ENCODE data around the gene RAB9B.

Gene RAB9B

DNA sequence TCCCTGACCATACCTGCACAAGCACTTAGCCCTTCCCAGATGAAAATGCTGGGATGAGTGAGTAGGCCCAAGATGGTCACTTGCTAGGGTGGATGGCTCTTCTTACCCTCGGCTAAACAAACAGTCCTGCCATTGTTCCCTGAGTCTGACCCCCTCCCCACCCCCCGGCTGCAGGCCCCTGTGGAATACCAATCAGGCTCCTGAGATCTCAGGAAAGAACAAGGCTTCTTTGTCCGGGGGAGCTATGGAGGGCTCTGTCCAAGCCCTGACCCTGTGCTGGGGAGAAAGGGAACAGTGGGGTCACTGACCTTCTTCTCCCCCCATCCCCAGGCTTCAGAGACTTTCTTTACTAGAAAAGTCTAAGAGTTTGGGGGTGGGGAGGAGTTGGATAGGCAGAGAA lies 49.4 kb downstream of the RAB9B start:
- Histone ChIP-seq H3K4me2 (ENCODE audit: low read length) (no peak overlapping the region), H3K36me3 (ENCODE audit: control insufficient read depth, insufficient read depth, low read length) (no peaks in the 10 kb centered on the region), H3K27ac (no peak overlapping the region), H2AFZ (no peak overlapping the region), H3K79me2 (peaks cover 8% of the 10 kb centered on the region), H3K4me3 (ENCODE audit: low read depth, low read length) (no peak overlapping the region), H3K4me1 (peaks cover 10% of the 10 kb centered on the region), H3K9ac (no peak overlapping the region), H3K9me3 (ENCODE audit: control insufficient read depth, low read length) (no peaks in the 10 kb centered on the region), H3K27me3 (ENCODE audit: control insufficient read depth, insufficient read depth, low read length) (no peaks in the 10 kb centered on the region)
- no peak for TF ChIP-seq CTCF (IDR thresholded peaks at IDR 0.05)

- Histone ChIP-seq H3K9me3 (ENCODE audit: control insufficient read depth, low read length) (no peaks in the 10 kb centered on the region), H3K27ac (no peak overlapping the region), H3K4me1 (peaks cover 10% of the 10 kb centered on the region), H3K79me2 (peaks cover 14% of the 10 kb centered on the region), H3K36me3 (ENCODE audit: control insufficient read depth, insufficient read depth, low read length) (no peaks in the 10 kb centered on the region), H3K27me3 (ENCODE audit: control insufficient read depth, insufficient read depth, low read length) (no peaks in the 10 kb centered on the region), H3K9ac (no peak overlapping the region), H3K4me3 (ENCODE audit: low read depth, low read length) (no peak overlapping the region), H2AFZ (no peak overlapping the region), H3K4me2 (ENCODE audit: low read length) (no peak overlapping the region)
- TF ChIP-seq CTCF (IDR thresholded peaks at IDR 0.05), result no peak
Observed at GRCh38 chrX:103781706-103782105, 50.4 kb downstream of the RAB9B start.

DNA sequence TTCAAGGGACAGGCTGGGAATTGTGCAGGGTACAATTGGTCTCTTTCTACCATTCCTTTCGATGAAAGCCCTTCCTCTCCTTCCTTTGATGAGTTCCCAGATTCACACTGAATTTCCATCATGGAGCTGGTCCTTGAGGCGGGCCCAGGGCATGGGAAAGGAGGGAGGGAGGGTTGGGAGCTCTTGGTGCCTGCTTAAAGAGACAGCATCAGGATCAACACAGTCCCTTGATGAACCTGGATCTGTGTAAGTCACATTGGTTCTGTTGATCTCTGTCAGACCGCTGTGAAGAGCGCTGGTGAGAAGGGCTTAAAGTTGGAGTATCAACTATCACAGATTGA lies 51.0 kb downstream of the RAB9B start:
- Histone ChIP-seq H3K79me2 (peaks cover 14% of the 10 kb centered on the region), H3K4me3 (ENCODE audit: low read depth, low read length) (no peak overlapping the region), H3K4me1 (peaks cover 10% of the 10 kb centered on the region), H3K27me3 (ENCODE audit: control insufficient read depth, insufficient read depth, low read length) (no peaks in the 10 kb centered on the region), H3K36me3 (ENCODE audit: control insufficient read depth, insufficient read depth, low read length) (no peaks in the 10 kb centered on the region), H3K9me3 (ENCODE audit: control insufficient read depth, low read length) (no peaks in the 10 kb centered on the region), H3K9ac (no peak overlapping the region), H3K27ac (no peak overlapping the region), H3K4me2 (ENCODE audit: low read length) (no peak overlapping the region), H2AFZ (no peak overlapping the region)
- TF ChIP-seq CTCF (IDR thresholded peaks at IDR 0.05), result no peak

DNA sequence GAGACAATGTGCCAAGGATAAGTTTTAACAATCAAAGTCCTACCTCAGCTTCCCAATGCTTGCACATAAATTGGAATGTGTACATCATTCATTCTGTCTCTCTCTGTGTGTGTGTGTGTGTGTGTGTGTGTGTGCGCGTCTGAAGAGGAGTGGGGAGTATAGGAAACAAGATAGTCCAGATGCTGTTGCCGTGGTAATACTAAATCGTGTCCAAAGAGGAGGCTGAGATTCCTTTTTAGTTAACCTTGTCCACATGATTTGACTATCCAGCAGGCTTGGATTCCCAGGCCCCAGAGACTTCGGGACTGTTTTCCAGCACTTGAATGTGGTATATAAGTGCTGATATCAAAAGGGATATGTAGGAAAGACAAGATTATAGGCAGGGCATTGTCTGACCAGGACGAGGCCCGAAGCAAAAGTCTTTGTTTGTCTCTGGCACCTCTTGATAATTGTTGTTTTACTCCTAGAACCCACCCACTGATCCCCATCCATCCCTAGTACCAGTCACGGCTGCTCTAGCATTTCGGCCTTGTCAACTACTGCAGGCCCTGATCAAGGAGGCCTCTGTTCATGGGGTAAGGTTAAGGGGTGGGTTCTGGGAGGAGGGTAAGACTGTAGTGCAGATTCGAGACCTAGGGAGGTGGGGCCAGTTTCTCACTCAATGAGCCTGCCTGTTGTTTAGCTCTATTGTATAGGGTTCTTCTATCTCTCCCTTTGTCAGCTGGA lies 51.6 kb downstream of the RAB9B start:
- Histone ChIP-seq H3K9ac (no peak overlapping the region), H3K4me3 (ENCODE audit: low read depth, low read length) (no peak overlapping the region)
- no peak for TF ChIP-seq CTCF (IDR thresholded peaks at IDR 0.05)

DNA sequence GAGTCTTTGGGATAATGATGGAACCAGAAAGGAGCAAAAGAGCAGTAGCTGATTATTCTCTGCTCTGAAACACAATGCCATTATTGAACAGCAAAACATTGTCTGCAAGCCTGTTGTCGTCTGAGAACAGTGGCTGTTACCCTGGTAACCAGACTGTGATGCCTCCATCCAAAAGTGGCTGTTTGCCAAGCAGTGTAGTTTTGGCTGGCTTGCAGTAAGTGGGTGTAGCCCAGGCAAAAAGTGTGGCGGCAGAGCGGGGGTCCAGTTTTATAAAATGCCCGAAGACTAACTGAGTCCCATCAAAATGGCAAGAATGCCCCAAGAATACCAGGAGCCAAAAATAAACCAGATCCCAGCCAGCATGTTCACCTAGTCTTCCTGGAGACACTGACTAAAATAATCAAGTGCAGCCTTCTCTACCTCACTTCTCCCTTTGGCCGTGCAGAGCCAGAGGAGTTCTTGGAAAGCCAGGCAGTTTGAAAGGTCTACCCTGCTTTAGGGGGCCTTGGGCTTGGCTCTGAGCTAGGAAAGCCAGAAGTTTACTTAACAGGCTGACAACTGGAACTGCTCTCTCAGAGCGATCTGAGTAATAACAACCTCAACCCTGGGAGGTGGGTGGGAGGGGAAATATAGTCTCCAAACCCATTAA lies 52.8 kb downstream of the RAB9B start:
- Histone ChIP-seq H3K36me3 (ENCODE audit: control insufficient read depth, insufficient read depth, low read length) (no peaks in the 10 kb centered on the region), H3K79me2 (peaks cover 18% of the 10 kb centered on the region), H3K9ac (no peak overlapping the region), H3K4me2 (ENCODE audit: low read length) (no peak overlapping the region), H3K27ac (no peak overlapping the region), H3K4me1 (peaks cover 10% of the 10 kb centered on the region), H3K27me3 (ENCODE audit: control insufficient read depth, insufficient read depth, low read length) (no peaks in the 10 kb centered on the region), H2AFZ (no peak overlapping the region), H3K4me3 (ENCODE audit: low read depth, low read length) (no peak overlapping the region), H3K9me3 (ENCODE audit: control insufficient read depth, low read length) (no peaks in the 10 kb centered on the region)
- no peak for TF ChIP-seq CTCF (IDR thresholded peaks at IDR 0.05)

More for the DNA sequence above, 51.6 kb downstream of the RAB9B start:
- peaks cover 14% of the 10 kb centered on the region for H3K79me2 ChIP-seq
- H3K9me3 ChIP-seq (ENCODE audit: control insufficient read depth, low read length), result no peaks in the 10 kb centered on the region
- H2AFZ ChIP-seq, result no peak overlapping the region
- H3K4me2 ChIP-seq (ENCODE audit: low read length), result no peak overlapping the region
- no peaks in the 10 kb centered on the region for H3K36me3 ChIP-seq (ENCODE audit: control insufficient read depth, insufficient read depth, low read length)
- no peak overlapping the region for H3K27ac ChIP-seq
- no peaks in the 10 kb centered on the region for H3K27me3 ChIP-seq (ENCODE audit: control insufficient read depth, insufficient read depth, low read length)
- peaks cover 10% of the 10 kb centered on the region for H3K4me1 ChIP-seq

All from parathyroid adenoma (tissue), 2 donors.